SK-N-MC (cell line): ENCODE results near the gene INTS14.

Experiments
- EZH2 ChIP-seq: fragments of 200-600 bp; sonication (generic); IDR thresholded peaks from one replicate; pipeline ENCODE4 v1.6.1; 2017; ENCODE audit warnings: antibody characterized with exemption
- FOXP2 ChIP-seq: optimal IDR thresholded peaks from 2 replicates; pipeline ENCODE3; 2011; ENCODE audit warnings: mild to moderate bottlenecking, moderate library complexity; ENCODE audit not compliant: insufficient read depth; ENCODE audit errors: extremely low read length, control extremely low read depth
- POLR2AphosphoS5 ChIP-seq: IDR thresholded peaks from 2 replicates; pipeline ENCODE4 v1.6.1; 2012; ENCODE audit warnings: mild to moderate bottlenecking, low read depth, low read length, borderline replicate concordance

DNA sequence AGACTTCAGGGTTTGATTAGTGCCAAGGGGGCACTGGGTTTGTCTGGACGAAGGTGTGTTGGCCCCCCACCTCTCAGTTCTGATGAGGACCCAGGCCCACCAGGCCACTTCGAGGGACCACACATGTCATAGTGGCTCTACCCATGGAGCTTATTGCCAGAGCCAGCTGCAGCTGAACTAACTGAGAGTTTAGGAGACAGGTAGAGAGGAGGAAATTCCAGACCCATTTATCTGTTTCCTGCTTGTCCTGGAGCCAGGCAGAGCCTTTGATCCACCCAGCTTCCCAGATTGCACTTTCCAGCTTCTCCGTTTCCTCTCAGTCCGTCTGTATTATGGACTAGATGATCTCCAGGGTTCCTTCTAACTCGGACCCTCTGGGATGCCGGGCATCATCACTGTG is 31.7 kb upstream of the INTS14 start:
- TF ChIP-seq POLR2AphosphoS5 (no peak), EZH2 (no peak), FOXP2 (no peak)
